GM21423 (cell line): ENCODE measurements around the gene GBGT1.
"Not testable (repeated sequence)": the region's sequence is repeated elsewhere in the genome, so short reads cannot be mapped to it uniquely, and the experiment has no call there.

Experiments
- ATAC-seq: cut with Tn5 transposase; IDR thresholded peaks from one replicate; pipeline ENCODE4 v1.9.1; 2021; ENCODE audit warnings: mild to moderate bottlenecking, moderate library complexity; ENCODE audit not compliant: unreplicated experiment

GBGT1 gene

DNA sequence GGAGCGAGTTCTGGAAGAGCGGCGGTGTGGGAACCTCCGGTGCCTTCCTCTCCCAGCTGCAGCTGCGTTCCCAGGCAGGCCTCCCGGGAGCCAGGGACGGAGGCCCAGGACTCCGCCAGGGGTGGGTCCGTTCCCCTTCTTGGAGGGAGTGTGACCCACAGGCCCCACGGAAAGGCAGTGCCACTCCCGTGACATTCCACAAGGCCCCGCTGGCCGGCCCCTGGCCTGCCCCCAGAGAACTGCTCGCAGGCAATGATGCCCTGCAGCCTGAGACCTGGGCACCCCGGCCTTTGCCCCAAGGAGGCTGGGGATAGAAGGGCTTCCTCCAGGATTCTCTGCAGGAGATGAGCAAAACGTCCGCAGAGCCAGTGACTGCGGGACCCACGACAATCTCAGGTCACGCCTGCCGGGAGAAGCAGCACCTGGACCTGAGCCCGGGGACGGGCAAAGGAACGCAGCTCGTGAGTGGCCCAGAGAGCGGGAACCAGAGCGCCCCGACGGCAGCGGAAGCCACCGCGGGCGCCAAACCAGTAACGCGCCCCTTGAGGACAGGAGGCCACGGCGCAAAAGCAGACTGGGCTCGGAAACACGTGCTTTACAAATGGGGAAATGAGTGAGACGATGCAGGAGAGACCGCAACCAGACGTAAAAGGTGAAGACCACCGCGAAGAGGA, 36.1 kb upstream of the GBGT1 start:
- no peak for ATAC-seq

DNA sequence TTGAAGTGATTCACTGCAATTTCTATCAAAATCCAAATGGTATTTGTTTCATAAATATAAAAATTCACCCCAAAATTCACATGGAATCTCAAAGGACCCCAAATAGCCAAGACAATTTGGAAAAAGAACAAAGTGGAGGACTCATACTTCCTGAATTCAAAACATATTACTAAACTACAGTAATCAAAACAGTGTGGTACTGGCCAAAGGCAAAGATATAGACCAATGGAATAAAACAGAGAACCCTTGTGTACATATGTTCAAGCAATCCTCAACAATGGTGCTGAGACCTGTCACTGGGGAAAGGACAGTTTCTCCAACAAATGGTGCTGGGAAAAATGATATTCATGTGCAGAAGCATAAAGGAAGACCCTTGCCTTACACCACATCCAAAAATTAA, 31.3 kb upstream of the GBGT1 start:
- no peak for ATAC-seq

DNA sequence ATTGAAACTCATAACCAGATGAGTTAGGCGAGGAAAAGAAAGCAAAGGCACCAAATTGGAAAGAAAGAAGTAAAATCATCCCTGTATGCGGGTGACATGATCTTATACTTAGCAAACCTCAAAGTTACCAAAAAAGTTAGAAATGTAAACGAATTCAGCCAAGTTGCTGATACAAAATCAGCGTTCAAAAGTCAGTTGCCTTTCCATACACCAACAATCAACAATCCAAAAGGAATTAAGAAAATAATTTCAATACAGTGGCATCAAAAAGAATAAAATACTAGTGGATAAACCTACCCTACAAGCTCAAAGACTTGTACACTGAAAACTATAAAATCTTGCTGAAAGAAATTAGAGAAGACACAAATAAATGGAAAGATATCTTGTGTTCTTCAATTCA, 30.9 kb upstream of the GBGT1 start:
- no peak for ATAC-seq

DNA sequence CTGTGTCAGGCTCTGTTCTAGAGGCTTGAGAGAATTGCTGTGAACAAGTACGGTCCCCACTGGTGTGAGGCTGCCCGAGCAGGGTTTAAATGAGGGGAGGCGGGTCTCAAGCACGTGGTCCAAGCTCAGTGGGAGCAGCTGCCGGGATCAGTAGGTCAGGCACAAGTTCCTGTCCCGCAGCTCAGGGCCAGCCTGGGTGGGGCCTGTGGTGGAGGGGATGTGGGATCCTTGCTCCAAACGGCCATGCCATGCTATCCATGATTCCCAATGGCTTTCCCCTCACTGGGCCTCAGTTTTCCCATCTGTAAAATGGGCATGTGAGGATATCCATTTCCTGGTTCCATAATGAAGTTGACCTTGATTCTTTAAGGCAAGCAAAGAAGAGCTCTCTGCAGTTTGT, 28.3 kb upstream of the GBGT1 start:
- ATAC-seq, result no peak

DNA sequence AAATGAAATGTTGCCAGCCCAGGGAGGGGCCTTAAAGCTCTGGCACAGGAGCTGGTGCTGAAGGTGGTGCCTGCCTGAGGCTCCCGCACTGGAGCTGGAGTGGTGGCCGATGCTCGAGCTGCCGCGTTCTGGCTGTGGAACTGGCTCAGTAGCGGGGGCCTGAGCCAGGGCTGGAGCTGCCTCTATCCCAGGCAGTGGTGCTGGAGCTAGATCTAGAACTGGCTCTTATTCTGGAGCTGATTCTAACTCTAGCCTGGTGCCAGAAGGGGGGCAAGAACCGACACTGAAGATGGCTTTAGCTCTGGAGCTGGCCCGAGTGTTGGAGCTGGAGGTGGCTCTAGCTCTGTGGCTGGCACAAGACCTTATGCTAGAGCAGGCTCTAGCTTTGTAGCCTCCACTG, 26.1 kb upstream of the GBGT1 start:
- ATAC-seq, result no peak

DNA sequence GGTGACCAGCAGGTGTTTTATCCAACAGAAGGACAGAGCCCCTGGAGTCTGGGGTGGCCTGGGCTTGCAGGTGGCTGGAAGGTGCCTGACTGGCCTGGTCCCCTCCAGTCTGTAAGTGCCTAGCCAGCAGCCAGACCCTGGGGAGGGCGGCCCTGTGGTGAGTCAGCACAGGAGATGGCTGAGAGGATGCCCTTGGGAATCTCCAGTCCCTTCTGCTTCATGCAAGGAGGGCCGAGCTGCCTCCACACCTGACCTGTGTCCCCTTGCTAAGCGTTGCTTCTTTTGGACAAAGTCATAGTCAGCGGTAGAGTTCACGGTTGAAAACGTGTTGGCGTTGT, 25.1 kb upstream of the GBGT1 start:
- ATAC-seq, result no peak

DNA sequence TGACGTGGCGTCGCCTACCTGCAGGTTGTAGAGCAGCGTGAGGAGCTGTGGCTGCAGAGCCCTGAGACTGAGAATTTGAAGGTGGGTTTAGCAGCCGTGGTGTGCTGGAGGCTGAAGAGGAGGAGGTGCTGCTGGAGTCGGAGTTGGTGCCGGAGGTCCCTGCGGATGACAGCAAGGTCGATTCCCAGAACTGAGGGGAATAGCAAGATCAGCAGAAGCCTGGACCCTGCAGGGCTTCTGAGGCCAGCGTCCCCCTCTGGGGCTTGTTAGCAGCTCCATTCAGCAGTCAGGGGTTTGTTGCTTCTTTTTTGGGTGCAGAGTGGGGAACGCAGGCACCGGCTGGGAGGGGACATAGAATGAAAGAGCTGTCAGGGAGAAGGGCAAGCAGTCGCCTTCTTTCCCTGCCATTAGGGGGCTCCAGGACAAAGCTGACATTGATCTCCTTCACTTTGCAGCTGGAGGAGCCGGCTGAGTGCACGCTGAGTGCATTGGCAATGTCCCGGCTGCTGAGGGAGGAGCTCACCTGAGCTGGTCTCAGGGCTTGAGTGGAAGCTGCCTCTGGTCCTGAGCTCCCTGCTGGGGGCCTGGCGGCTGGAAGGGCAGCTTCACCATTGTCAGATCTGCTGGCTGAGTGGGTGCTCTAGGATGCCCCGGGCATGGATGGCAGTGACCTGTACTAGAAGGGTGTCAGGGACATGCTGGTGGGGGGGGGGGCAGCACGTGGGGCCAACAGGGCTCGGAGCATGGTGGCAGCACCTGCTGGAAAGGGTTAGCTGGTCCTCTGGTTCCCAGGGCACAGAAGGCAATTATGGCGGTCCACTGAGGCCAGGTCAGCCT, 24.5 kb upstream of the GBGT1 start:
- ATAC-seq, result no peak

DNA sequence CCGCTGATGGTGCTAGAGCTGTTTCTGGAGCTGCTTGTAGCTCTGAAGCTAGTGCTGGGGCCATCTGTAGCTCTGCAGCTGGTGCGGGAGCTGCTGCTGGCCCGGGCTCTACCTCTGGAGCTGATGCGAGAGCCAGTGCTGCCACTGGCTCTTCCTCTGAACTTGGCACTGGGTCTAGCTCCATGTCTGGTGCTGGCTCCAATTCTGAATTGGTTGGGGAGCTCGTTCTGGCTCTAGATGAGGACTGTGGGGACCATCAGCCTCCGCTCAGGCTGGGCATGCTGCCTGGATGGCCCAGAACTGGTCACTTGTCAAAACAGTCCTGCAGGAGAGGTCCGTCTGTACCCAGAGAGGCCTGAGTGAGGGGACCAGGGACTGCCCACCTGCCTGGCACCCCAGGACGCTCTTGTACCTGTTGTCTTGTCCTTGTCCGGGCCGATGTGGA, 23.9 kb upstream of the GBGT1 start:
- no peak for ATAC-seq

DNA sequence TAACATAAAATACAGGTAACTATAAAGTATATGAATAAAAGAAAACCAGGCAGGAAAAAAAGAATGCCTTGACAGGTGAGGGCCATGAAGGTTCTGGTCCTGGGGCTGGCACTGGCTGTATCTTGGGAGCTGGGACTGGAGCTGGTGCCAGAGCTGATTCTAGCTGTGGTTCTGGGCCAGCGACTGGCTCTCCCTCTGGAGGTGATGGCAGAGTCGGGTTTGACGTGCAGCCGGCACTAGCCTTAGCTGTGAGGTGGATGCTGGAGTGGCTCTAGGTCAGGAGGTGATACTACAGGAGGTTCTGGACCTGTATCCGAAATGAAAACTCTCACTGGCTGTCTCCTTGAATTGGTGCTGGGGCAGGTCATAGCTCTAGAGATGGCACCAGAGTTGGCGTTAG, 23.0 kb upstream of the GBGT1 start:
- ATAC-seq, result no peak

DNA sequence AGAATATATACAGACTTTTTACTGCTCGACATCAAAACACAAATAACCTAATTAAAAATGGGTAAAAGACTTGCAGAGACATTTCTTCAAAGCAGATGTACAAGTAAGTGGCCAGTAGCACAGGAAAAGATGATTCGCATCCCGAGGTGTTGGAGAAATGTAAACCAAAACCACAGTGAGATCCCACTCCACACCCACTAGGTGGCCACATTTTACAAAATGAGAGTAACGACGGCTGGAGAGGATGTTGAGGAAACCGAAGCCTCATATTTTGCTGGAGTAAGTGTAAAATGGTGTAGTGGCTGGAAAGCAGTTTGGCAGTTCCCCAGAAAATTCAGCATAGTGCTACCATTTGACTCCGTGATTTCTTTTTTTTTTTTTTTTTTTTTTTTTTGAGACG, 21.3 kb upstream of the GBGT1 start:
- ATAC-seq, result no peak

DNA sequence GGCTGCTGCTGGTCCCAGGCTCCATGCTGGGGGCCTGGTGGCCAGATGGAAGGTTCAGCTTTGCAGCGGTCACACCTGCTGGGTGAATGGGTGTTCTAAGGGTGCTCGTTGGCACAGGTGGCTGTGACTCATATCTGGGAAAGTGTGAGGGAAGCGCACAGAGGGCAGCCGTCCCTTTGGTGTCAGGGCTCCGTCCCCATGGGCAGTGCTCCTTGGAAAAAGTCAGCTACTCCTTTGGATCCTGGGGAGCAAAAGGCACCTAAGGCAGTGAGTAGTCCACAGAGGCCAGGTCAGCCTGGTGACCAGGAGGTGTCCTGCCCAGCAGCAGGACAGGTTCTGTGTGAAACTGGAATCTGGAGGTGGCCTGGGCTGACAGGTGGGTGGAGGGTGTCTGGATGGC, 18.4 kb upstream of the GBGT1 start:
- ATAC-seq, result no peak

DNA sequence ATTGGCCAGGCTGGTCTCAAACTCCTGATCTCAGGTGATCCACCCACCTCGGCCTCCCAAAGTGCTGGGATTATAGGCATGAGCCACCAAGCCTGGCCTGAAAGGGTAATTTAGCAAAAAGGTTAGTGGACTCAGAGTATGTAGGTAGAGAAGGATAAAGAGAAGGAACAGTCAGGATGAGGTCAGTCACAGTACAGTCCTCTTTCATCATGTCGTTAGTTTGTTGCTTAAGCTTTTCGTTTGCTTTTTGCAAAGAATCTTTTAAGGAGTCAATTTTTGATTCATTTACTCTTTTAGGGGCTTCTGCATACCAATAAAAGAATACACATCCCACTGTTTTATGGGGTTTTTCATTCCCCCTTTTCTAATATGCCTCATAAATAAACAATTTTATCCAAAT, 17.8 kb upstream of the GBGT1 start:
- no peak for ATAC-seq

DNA sequence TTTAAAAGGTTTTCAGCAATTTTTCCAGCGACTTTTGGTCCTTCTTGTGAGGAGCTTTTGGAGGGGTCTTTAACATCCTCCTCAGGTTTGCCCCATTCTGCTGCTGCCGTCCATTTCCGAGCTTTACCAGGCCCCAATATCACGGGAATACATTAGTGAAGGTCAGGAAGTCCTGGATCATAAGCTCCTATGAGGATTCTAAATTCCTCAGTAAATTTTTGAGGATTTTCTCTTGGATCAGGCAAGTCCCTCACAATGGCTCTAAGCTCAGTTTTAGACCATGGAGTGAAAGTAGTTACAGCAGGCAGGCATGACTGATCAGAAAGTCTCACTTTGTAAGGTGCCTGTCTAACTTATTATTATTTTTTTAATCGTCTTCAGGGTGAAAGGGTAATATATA, 17.2 kb upstream of the GBGT1 start:
- no peak for ATAC-seq

DNA sequence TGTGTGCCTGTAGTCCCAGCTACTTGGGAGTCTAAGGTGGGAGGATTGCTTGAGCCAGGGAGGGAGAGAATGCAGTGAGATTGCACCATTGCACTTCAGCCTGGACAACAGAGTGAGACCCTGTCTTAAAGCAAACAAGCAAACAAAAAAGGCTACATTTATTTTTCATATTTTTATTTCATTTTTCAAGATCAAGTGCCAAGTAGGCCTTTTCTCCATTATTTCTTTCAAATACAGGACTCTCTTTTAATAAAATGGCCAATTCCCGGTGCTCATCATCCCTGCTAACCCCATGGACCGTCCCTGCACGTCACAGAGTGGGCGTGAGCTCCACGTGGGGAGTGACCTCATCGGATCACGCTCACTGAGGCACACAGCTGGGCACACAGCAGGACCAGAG, 9.3 kb upstream of the GBGT1 start:
- no peak for ATAC-seq

DNA sequence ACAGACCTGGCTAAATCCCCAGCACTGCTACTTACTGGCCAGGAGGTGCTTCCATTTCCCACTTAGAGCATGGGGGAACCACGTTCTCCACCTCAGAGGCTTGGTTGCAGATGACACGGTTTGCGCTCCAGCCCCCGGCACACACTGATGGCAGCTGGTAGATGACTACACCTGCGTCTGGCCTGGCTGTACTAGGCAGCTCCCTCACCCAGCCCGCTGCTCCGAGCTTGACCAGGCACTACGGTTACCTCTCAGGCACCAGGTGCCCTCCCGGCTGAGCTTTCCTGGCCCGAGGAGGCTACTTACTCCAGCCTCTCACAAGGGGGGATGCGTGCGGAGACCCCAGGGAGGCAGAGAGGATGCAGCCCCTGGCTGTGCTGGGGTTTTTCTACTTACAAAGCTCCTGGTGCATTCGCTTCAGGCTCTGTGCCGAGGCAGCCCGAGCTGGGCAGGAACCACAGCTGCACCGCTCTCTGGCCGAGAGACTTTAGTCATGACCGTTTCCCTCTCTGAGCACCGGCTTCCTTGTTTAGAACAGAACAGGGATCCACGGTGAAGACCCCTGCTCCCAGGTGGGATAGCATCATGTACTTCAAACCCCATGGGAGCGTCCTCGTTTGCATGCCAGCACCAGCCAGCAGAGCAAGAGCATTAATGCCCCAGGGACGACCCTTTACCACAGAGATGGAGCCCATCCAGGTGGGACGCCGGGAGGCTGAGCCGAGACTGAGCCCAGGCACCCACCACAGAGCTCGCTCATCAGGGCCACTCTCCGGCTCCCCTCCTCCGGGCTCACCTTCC, 7.6 kb upstream of the GBGT1 start:
- no peak for ATAC-seq

DNA sequence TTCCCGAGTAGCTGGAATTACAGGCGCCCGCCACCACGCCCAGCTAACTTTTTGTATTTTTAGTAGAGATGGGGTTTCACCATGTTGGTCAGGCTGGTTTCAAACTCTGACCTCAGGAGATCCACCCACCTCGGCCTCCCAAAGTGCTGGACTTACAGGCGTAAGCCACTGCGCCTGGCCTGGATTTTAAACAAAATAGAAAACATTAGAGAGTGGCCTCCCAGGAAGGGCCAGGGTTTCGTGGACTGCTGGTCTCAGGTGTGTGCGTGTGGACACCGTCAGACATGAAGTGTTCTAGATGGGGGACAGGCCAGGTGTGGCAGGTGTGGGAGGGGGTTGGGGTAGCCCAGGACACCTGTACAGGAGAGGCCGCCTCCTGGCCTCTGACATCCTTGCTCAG, 7.0 kb upstream of the GBGT1 start:
- ATAC-seq, result no peak

DNA sequence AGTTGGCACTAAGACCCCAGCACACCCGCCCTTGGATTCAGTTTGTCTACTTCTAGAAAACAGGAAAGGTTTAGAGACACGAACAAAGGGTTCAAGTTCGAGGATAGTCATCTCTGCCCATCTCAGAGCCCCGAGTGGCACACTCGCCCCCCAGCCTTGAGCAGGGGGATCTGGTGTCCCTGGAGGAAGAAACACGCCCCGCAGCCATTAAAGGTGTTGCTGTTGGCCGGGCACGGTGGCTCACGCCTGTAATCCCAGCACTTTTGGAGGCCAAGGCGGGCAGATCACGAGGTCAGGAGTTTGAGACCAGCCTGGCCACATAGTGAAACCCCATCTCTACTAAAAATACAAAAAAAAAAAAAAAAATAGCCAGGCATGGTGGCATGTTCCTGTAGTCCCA, 6.0 kb upstream of the GBGT1 start:
- ATAC-seq, result not testable (repeated sequence)

DNA sequence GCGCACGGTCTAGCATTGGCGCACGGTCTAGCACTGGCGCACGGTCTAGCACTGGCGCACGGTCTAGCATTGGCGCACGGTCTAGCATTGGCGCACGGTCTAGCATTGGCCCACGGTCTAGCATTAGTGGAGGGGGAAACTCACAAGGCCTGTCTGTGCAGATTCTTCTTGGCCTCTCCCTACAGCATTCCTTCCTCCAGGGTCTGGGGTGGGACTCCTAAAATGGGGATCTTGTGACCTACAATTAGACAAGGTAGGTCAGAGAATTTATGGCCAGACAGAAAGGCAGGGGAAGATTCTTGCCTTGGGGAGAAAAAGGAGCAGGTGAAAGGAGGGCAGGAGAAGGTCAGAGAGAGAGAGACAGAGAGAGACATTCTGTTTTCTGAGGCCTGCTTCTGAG, 5.4 kb upstream of the GBGT1 start:
- no peak for ATAC-seq

DNA sequence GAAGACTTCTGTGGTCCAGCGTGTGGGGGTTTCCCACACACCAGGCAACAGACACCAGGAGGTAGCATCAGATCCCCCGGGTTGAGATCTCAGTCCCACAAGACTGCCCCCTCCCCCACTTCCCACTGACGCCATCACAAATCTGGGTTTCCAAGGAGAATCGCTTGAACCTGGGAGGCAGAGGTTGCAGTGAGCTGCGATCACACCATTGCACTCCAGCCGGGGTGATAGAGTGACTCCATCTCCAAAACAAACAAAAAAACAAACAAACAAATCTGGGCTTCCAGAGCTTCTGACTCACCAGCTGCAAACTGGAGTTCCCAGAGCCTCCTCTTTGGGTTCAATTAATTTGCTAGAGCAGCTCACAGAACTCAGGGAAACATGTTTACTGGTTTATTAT, 4.7 kb upstream of the GBGT1 start:
- no peak for ATAC-seq

DNA sequence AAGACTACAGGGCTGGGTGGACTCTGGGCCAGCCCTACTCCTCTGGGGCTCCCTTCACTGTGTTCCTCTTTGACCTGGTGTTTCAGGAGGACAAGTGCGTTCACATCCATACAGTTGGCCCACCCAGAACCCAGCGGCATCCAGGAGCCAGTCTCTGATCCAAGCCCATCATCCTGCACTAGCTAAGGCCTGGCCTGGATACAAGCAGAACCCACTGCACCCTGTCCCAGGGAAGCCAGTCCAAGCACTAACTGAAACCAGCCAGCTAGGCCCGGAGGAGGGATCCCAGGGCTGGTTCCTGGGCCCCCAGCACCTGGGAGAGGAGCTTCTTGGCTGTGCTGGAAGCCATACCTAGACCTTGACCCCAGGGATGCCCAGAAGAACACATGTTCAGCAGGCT, 4.1 kb upstream of the GBGT1 start:
- no peak for ATAC-seq

DNA sequence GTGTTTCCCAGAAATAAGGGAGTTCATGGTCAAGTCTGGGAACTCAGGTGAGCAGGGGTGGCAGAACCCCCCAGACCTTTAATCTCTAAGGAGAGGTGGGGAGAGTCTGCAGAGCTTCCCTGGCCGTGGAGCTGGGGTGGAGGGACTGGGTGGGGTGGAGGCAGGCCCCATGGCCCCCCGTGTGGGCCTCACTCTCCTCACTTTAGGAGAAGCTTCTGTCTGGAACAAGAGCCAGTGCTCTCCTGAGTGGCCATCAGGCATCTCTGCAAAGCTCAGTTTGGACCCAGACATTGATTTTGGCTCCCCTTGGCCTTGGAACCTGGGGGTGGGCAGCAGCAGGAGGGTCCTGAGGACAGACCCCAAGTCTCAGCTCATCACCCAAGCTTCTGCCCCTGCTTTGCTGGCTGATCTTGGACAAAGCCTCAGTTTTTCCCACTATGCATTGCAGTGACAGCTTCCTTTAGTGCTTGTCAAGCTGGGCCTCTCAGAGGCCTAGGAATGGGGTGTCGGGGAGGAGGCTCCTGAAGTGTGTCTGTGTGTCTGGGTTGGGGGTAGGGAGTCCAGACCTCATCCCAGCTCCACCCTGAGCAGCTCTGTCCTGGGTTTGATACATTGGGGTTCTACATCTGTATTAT, 3.5 kb upstream of the GBGT1 start:
- no peak for ATAC-seq
